Neural crest cell (in vitro differentiated cells): ENCODE data around the gene CELSR2. TPM values are rescaled to one million over a fixed set of nuclear protein-coding genes. Genes with fewer than 3 reads are reported as not detected.
A peak's percentile ranks its signal among the peaks of the same experiment; 100 is the strongest.

Experiments used
- DNase-seq: peaks from one replicate; pipeline ENCODE4 v3.0.0; 2021; ENCODE audit warnings: low read depth, mixed read lengths, low spot score
- H3K27ac Mint-ChIP-seq: one replicate; pipeline ENCODE4 v1.8.0; 2021; ENCODE audit warnings: mild to moderate bottlenecking, mixed read lengths; ENCODE audit not compliant: unreplicated experiment
- H3K27me3 Mint-ChIP-seq: 2 replicates; pipeline ENCODE4 v1.8.0; 2021; ENCODE audit warnings: low read depth, mild to moderate bottlenecking, mixed read lengths
- H3K36me3 Mint-ChIP-seq: 2 replicates; pipeline ENCODE4 v1.8.0; 2021; ENCODE audit warnings: low read depth, mild to moderate bottlenecking, mixed read lengths
- H3K4me1 Mint-ChIP-seq: 2 replicates; pipeline ENCODE4 v1.8.0; 2021; ENCODE audit warnings: mixed read lengths
- H3K4me3 Mint-ChIP-seq: one replicate; pipeline ENCODE4 v1.8.0; 2021; ENCODE audit warnings: mild to moderate bottlenecking, mixed read lengths
- H3K9me3 Mint-ChIP-seq: 2 replicates; pipeline ENCODE4 v1.8.0; 2021; ENCODE audit warnings: mixed read lengths
- CTCF ChIP-seq: fragments of 200-600 bp; sonication (generic); conservative IDR thresholded peaks from 2 replicates; pipeline ENCODE4 v1.5.0; 2021; ENCODE audit warnings: antibody characterized with exemption, mild to moderate bottlenecking
- total RNA-seq: library from RNA; stranded (reverse); gene quantifications from 2 replicates; pipeline ENCODE4 v1.2.1, GENCODE V29; 2021

Gene CELSR2
- total RNA-seq, 1 donor from 2014 or later, result 97.1 TPM

DNA sequence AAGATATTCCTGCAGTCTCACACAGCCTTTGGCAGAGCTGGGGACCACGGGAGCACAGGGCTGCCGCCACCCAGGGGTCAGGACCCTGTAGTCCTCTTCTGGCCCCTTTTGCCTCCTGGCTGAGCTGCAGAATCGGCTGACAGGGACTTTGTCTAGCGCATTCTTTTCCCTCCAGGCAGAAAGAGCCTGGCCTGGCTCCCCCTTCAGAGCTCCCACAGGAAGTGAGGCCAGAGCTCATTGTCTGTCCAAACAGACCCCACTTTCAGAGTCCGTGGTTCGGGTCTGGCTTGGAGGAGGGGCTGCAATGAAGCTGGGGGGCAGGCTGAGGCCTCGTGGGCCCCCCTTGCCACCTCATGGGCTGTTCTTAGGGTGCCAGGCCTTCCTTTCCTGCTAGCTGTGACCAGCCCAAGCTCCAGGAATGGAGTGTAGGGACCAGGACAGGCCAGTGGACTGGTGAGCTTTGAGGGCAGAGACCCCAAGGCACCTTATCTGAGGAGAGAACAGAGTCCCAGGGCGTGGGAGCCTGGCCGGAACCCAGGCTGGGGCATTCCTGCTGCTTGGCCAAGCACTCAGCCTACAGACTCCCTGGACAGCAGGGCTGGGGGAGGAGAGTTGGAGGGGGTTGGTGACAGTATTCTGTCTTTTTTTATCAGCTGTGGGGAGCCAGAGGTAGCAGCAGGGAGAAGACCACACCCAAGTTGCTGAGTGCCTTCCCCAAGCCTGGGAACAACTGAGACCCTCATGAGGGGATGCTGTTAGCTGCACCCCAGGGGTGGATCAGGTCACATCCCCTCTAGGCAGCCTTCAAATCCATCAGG lies 4.7 kb downstream of the CELSR2 start:
- peak overlapping the region; percentile 91 for H3K4me3 Mint-ChIP-seq
- peak; percentile 61 for DNase-seq
- TF ChIP-seq CTCF, result no peak
- H3K27me3 Mint-ChIP-seq, result no peaks in the 10 kb centered on the region
- peak overlapping the region; percentile 98 for H3K27ac Mint-ChIP-seq
- H3K4me1 Mint-ChIP-seq, result peaks cover 72% of the 10 kb centered on the region
- peaks cover 20% of the 10 kb centered on the region for H3K36me3 Mint-ChIP-seq
- no peaks in the 10 kb centered on the region for H3K9me3 Mint-ChIP-seq

GRCh38 chr1:109254621-109255096 lies 5.3 kb downstream of the CELSR2 start:
- peak overlapping the region; percentile 91 for H3K4me3 Mint-ChIP-seq
- no peaks in the 10 kb centered on the region for H3K27me3 Mint-ChIP-seq
- H3K36me3 Mint-ChIP-seq, result peaks cover 23% of the 10 kb centered on the region
- no peak for DNase-seq
- peak; percentile 4 for TF ChIP-seq CTCF
- H3K9me3 Mint-ChIP-seq, result no peaks in the 10 kb centered on the region
- H3K27ac Mint-ChIP-seq, result peak overlapping the region; percentile 98
- H3K4me1 Mint-ChIP-seq, result peaks cover 76% of the 10 kb centered on the region

GRCh38 chr1:109255097-109255651 lies 5.8 kb downstream of the CELSR2 start:
- peak overlapping the region; percentile 86 for H3K4me3 Mint-ChIP-seq
- peak overlapping the region; percentile 98 for H3K27ac Mint-ChIP-seq
- no peak for TF ChIP-seq CTCF
- peaks cover 23% of the 10 kb centered on the region for H3K36me3 Mint-ChIP-seq
- peaks cover 81% of the 10 kb centered on the region for H3K4me1 Mint-ChIP-seq
- no peaks in the 10 kb centered on the region for H3K9me3 Mint-ChIP-seq
- peak; percentile 62 for DNase-seq
- no peaks in the 10 kb centered on the region for H3K27me3 Mint-ChIP-seq

DNA sequence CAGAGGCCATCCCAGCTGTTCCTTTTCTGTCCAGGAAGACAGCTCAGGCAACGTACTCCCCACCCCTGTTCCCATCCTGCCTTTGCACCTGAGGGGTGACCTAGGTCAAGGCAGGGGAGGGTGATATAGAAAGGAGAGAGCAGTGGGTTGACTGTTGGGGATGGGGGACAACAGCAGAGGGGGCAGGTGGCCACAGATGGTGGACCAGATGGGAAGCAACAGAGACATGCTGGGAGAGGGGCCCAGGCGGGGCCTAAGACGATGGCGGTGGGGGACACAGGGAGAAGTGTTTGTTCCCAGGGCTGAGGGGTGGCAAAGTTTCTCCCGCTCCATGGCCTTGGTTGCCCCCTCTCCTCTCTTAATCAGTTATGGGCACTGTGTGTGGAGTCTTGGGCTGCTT lies 6.3 kb downstream of the CELSR2 start:
- TF ChIP-seq CTCF, result no peak
- peak overlapping the region; percentile 86 for H3K4me3 Mint-ChIP-seq
- no peaks in the 10 kb centered on the region for H3K9me3 Mint-ChIP-seq
- no peaks in the 10 kb centered on the region for H3K27me3 Mint-ChIP-seq
- DNase-seq, result no peak
- H3K36me3 Mint-ChIP-seq, result peaks cover 23% of the 10 kb centered on the region
- H3K27ac Mint-ChIP-seq, result peak overlapping the region; percentile 98
- peaks cover 84% of the 10 kb centered on the region for H3K4me1 Mint-ChIP-seq

- peaks cover 83% of the 10 kb centered on the region for H3K4me1 Mint-ChIP-seq
- no peak for TF ChIP-seq CTCF
- peak overlapping the region; percentile 95 for H3K27ac Mint-ChIP-seq
- no peaks in the 10 kb centered on the region for H3K27me3 Mint-ChIP-seq
- no peak for DNase-seq
- H3K36me3 Mint-ChIP-seq, result peaks cover 22% of the 10 kb centered on the region
- H3K4me3 Mint-ChIP-seq, result peak overlapping the region; percentile 86
- H3K9me3 Mint-ChIP-seq, result no peaks in the 10 kb centered on the region
These were observed 6.7 kb downstream of the CELSR2 start for GRCh38 chr1:109256085-109256484.
